ENCODE results near the gene LETM1. TPM values are rescaled to one million over a fixed set of nuclear protein-coding genes. Genes with fewer than 3 reads are reported as not detected.

LETM1 gene
- polyA plus RNA-seq, 2 donors = 25.7 to 30.7 TPM

DNA sequence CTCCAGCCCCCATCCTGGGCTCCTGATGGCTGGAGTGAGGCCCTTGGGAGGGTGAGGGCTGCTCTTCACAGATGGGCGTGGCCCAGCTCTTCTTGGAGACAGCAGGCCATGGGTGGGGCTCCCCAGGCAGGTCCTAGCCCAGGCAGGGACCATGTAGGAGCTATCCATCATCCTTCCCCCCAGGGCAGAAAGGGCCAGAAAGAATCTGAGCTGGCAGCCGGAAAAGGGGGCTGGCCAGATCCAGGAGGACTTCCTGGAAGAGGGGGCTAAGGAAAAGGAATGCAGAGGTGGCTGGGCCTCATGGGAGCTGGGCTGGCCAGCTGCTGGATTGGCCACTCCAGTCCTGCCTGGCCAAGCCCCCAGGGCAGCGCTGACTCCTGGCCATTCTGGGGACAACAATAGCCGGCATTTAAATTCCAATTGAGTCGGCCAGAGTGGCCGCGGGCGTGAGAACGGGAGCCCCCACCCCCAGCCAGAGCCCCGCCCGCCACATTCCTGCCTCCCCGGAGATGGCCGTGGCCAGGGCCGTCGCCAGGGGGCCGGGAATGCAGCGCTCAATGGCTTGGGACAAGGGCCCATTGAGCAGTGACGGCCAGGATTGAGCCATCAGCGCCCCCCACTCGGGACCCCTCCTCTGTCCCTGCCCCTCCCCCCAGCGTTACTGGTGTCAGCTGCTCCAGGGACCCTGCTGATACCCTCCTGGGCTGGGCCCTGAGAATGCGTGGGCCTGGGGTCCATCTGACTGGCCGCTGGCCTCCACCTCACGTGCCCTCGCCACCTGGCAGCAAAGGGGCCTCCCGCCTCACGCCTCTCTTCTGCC is 77.9 kb downstream of the LETM1 start:
- Histone ChIP-seq H3K4me3 (ENCODE audit: low read depth in 1 of 2, low read length in 2 of 2) (no peak overlapping the region), H3K36me3 (ENCODE audit: control insufficient read depth in 2 of 2, insufficient read depth in 2 of 2, low read length in 1 of 2) (no peaks in the 10 kb centered on the region), H3K4me1 (ENCODE audit: control insufficient read depth in 2 of 2, insufficient read depth in 2 of 2, low read length in 1 of 2) (peaks cover 9 to 58% of the 10 kb centered on the region in 2 donors), H3K9me3 (ENCODE audit: control insufficient read depth in 2 of 2, insufficient read depth in 1 of 2, low read depth in 1 of 2, low read length in 1 of 2) (no peaks in the 10 kb centered on the region), H3K27ac (ENCODE audit: low read depth in 2 of 2, low read length in 1 of 2) (no peak overlapping the region), H3K27me3 (ENCODE audit: control insufficient read depth in 1 of 2, insufficient read depth in 2 of 2, low read length in 2 of 2) (no peaks in the 10 kb centered on the region)
- WGBS, 2 donors = 36 to 51% methylated on average over 27 of the region's 27 CpGs

DNA sequence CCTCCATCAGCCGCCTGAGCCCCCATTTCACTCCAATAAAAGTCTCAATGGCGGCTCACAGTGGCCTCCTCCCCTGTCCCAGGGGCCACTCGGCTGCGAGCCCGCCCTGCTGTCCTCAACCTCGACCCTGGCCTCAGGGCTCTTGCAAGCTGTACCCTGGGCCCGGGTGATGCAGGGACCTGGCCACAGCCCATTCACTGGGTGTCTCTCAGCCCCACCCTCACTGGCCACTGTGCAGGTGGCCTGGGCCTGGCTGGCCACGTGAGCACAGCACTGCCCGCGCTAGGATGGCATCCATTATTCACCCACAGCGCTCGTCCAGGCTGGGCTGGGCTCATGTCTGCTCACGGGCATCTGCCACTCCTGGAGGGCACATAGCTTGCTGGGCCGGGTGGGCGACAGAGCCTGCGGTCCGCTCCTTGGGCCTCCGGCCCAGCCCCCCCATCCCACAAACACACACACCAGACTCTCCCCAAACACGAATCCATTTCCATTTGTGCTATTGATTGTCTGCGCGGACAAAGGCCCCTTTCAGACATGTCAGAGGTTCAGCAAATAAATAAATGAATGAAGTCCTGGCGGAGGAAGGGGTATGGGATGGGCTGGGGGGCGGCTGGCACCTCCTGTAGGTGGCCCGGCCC is 79.3 kb downstream of the LETM1 start:
- WGBS, 2 donors = 77 to 79% methylated on average over 24 of the region's 24 CpGs
- H3K27me3 ChIP-seq (ENCODE audit: control insufficient read depth in 1 of 2, insufficient read depth in 2 of 2, low read length in 2 of 2) = no peaks in the 10 kb centered on the region
- no peak overlapping the region for H3K4me3 ChIP-seq (ENCODE audit: low read depth in 1 of 2, low read length in 2 of 2)
- H3K27ac ChIP-seq (ENCODE audit: low read depth in 2 of 2, low read length in 1 of 2) = no peak overlapping the region
- H3K9me3 ChIP-seq (ENCODE audit: control insufficient read depth in 2 of 2, insufficient read depth in 1 of 2, low read depth in 1 of 2, low read length in 1 of 2) = no peaks in the 10 kb centered on the region
- H3K36me3 ChIP-seq (ENCODE audit: control insufficient read depth in 2 of 2, insufficient read depth in 2 of 2, low read length in 1 of 2) = no peaks in the 10 kb centered on the region
- peaks cover 13 to 57% of the 10 kb centered on the region in 2 donors for H3K4me1 ChIP-seq (ENCODE audit: control insufficient read depth in 2 of 2, insufficient read depth in 2 of 2, low read length in 1 of 2)

DNA sequence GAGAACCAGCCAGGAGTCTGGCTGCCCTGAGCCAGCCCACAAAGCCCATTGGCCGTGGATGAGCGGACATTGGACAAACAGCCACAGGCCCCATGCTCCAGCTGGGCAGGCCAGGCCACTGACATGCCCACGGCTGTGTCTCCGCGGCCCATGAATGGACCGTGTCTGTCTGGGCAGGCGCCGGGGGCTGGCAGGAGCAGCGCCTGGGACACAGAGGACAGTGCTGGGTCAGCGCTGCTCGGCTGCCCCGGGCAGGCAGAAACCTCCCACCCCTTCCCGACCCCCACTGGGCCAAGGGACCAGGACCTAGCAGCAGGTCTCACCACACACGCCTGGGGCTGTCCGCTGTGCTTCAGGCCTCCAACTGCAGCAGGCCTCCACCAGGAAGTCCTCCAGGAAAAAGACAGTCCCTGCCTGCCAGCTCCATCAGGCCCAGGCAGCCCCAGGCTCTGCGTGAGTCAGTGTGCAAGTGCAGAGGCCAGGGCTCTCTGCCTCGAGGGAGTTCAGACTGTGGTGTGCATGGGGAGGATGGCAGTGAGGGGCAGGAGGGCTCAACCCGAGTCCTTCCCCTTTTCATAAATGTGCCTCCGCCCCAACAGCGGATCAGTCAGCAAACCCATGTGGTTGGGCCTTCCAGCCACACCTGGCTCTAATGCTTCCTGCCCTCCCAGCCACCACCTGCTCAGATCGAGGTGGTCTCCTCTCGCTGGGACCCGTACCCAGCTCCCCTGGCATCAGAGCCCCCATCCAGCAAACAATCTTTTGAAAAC is 80.0 kb downstream of the LETM1 start:
- Histone ChIP-seq H3K36me3 (ENCODE audit: control insufficient read depth in 2 of 2, insufficient read depth in 2 of 2, low read length in 1 of 2) (no peaks in the 10 kb centered on the region), H3K27ac (ENCODE audit: low read depth in 2 of 2, low read length in 1 of 2) (no peak overlapping the region), H3K4me3 (ENCODE audit: low read depth in 1 of 2, low read length in 2 of 2) (no peak overlapping the region), H3K9me3 (ENCODE audit: control insufficient read depth in 2 of 2, insufficient read depth in 1 of 2, low read depth in 1 of 2, low read length in 1 of 2) (no peaks in the 10 kb centered on the region), H3K4me1 (ENCODE audit: control insufficient read depth in 2 of 2, insufficient read depth in 2 of 2, low read length in 1 of 2) (peaks cover 17 to 64% of the 10 kb centered on the region in 2 donors), H3K27me3 (ENCODE audit: control insufficient read depth in 1 of 2, insufficient read depth in 2 of 2, low read length in 2 of 2) (no peaks in the 10 kb centered on the region)
- 58 to 71% methylated on average over 23 of the region's 23 CpGs for WGBS, 2 donors

DNA sequence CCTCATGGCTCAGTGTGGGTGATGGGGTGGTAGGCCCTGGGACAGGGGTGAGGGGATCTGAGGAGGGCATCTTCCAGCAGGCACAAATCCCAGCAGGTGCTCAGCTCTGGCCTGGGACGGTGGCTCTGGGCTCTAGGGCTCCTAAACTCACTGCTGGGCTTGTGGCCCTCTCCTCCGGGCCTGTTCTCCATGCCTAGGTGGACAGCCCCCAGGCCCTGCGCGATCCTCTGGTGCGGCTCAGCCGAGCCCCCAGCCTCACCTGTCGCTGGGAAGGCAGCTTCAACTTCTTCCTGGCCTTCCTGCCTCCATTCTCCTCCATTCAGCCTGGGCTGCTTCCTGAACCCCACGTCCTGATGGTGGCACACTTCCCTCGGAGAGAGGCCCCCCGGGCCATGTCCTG is 82.2 kb downstream of the LETM1 start:
- WGBS, 2 donors = 70 to 72% methylated on average over 10 of the region's 10 CpGs
- no peaks in the 10 kb centered on the region for H3K9me3 ChIP-seq (ENCODE audit: control insufficient read depth in 2 of 2, insufficient read depth in 1 of 2, low read depth in 1 of 2, low read length in 1 of 2)
- H3K27me3 ChIP-seq (ENCODE audit: control insufficient read depth in 1 of 2, insufficient read depth in 2 of 2, low read length in 2 of 2) = no peaks in the 10 kb centered on the region
- no peaks in the 10 kb centered on the region for H3K36me3 ChIP-seq (ENCODE audit: control insufficient read depth in 2 of 2, insufficient read depth in 2 of 2, low read length in 1 of 2)
- H3K27ac ChIP-seq (ENCODE audit: low read depth in 2 of 2, low read length in 1 of 2) = no peak overlapping the region
- H3K4me3 ChIP-seq (ENCODE audit: low read depth in 1 of 2, low read length in 2 of 2) = no peak overlapping the region
- peaks cover 22 to 67% of the 10 kb centered on the region in 2 donors for H3K4me1 ChIP-seq (ENCODE audit: control insufficient read depth in 2 of 2, insufficient read depth in 2 of 2, low read length in 1 of 2)

DNA sequence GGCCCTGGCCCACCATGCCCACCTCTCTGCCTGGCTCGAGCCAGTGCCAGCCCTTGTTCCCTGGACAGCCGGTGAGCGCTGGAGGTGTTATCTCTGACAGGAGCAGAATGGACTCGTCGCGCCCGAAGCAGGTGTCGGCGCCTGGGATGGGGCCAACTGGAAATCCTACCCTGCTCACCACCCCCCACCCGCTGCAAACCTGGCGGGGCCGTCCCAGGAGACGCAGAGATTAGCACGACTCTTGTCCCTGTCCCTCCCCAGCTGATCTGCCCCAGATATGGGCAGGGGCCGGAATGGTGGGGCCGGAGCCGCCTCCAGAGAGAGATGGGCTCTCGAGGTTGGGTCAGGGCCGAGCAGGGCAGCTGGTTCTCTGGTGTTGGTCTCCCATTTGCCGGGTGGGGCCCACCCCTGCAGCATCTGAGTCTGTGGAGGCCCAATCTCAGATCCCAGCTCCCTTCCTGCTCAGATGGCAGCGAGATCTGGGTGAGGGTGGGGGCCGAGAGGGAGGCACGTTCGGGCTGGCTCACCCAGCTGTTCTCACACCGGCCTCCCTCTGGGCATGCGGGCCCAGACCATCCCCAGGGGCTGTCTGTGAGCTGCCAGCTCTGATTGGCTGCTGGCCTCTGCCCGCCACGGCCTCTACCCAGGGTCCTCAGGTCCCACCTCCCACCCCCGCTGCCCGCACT is 83.0 kb downstream of the LETM1 start:
- no peaks in the 10 kb centered on the region for H3K27me3 ChIP-seq (ENCODE audit: control insufficient read depth in 1 of 2, insufficient read depth in 2 of 2, low read length in 2 of 2)
- H3K4me3 ChIP-seq (ENCODE audit: low read depth in 1 of 2, low read length in 2 of 2) = no peak overlapping the region
- H3K27ac ChIP-seq (ENCODE audit: low read depth in 2 of 2, low read length in 1 of 2) = no peak overlapping the region
- no peaks in the 10 kb centered on the region for H3K36me3 ChIP-seq (ENCODE audit: control insufficient read depth in 2 of 2, insufficient read depth in 2 of 2, low read length in 1 of 2)
- H3K4me1 ChIP-seq (ENCODE audit: control insufficient read depth in 2 of 2, insufficient read depth in 2 of 2, low read length in 1 of 2) = peaks cover 18 to 68% of the 10 kb centered on the region in 2 donors
- H3K9me3 ChIP-seq (ENCODE audit: control insufficient read depth in 2 of 2, insufficient read depth in 1 of 2, low read depth in 1 of 2, low read length in 1 of 2) = no peaks in the 10 kb centered on the region
- 48 to 53% methylated on average over 30 of the region's 30 CpGs for WGBS, 2 donors

DNA sequence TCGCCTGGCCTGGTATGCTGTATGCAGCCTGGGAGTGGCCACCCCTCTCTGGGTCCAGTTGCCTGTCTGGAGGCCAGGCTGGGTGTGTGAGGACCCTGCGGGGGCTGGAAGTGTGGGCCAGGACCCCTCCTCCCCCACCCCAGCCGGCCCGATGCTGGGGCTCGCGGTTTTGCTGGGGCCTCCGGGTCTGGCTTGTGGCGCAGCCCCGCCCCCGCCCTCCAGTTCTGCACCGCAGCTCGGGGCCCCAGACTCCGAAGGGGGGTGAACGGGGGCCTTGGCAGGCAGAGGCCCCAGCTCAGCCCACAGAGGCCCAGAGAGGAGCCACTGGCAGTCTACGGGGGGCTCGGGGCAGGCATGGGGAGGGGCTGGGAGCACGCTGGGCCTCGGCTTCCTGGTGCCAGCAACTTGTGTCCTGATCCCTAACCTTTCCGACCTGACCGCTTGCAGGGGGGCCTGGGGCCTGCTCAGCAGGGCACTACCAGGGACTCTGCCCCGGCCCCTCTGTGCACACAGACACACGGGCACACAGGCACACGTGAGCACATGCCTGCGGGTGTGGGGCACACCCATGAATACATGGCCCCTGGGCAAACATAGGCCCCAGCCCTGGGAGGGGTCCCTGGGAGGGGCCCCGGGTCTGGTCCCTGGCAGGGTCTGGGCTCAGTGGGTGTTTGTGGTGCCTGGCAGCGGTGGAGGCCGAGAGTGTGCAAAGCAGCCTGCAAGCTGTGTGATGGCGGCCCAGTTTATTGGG is 84.2 kb downstream of the LETM1 start:
- peaks cover 16 to 58% of the 10 kb centered on the region in 2 donors for H3K4me1 ChIP-seq (ENCODE audit: control insufficient read depth in 2 of 2, insufficient read depth in 2 of 2, low read length in 1 of 2)
- 37 to 55% methylated on average over 23 to 28 of the region's 28 CpGs for WGBS, 2 donors

DNA sequence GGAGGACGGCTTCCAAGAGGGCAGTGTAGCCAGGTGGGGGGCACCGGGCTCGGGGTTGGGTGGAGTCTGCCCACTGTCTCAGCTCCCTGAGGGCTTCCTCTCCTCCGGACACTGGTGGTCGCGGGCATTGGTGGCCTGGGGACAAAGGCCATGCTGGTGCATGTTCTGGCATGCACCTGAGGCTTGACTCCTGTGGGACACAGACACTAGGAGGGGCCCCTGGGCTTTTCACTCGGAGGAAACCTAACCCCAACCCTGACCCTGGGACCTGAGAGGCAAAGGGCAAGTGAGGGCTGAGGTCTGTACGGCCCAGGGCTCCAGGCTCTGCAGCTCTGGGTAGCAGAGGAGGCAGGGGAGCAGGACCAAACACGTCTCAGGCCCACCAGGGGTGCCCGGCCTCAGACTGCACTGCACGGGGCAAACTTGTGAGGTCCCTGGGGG is 85.1 kb downstream of the LETM1 start:
- H3K4me3 ChIP-seq (ENCODE audit: low read depth in 1 of 2, low read length in 2 of 2) = no peak overlapping the region
- no peaks in the 10 kb centered on the region for H3K36me3 ChIP-seq (ENCODE audit: control insufficient read depth in 2 of 2, insufficient read depth in 2 of 2, low read length in 1 of 2)
- WGBS, 2 donors = 66 to 71% methylated on average over 8 to 11 of the region's 11 CpGs
- peaks cover 20 to 58% of the 10 kb centered on the region in 2 donors for H3K4me1 ChIP-seq (ENCODE audit: control insufficient read depth in 2 of 2, insufficient read depth in 2 of 2, low read length in 1 of 2)
- no peak overlapping the region for H3K27ac ChIP-seq (ENCODE audit: low read depth in 2 of 2, low read length in 1 of 2)
- no peaks in the 10 kb centered on the region for H3K9me3 ChIP-seq (ENCODE audit: control insufficient read depth in 2 of 2, insufficient read depth in 1 of 2, low read depth in 1 of 2, low read length in 1 of 2)
- H3K27me3 ChIP-seq (ENCODE audit: control insufficient read depth in 1 of 2, insufficient read depth in 2 of 2, low read length in 2 of 2) = no peaks in the 10 kb centered on the region

More for the DNA sequence above, 84.2 kb downstream of the LETM1 start:
- no peaks in the 10 kb centered on the region for H3K9me3 ChIP-seq (ENCODE audit: control insufficient read depth in 2 of 2, insufficient read depth in 1 of 2, low read depth in 1 of 2, low read length in 1 of 2)
- H3K36me3 ChIP-seq (ENCODE audit: control insufficient read depth in 2 of 2, insufficient read depth in 2 of 2, low read length in 1 of 2) = no peaks in the 10 kb centered on the region
- no peak overlapping the region for H3K27ac ChIP-seq (ENCODE audit: low read depth in 2 of 2, low read length in 1 of 2)
- H3K27me3 ChIP-seq (ENCODE audit: control insufficient read depth in 1 of 2, insufficient read depth in 2 of 2, low read length in 2 of 2) = no peaks in the 10 kb centered on the region
- no peak overlapping the region for H3K4me3 ChIP-seq (ENCODE audit: low read depth in 1 of 2, low read length in 2 of 2)

DNA sequence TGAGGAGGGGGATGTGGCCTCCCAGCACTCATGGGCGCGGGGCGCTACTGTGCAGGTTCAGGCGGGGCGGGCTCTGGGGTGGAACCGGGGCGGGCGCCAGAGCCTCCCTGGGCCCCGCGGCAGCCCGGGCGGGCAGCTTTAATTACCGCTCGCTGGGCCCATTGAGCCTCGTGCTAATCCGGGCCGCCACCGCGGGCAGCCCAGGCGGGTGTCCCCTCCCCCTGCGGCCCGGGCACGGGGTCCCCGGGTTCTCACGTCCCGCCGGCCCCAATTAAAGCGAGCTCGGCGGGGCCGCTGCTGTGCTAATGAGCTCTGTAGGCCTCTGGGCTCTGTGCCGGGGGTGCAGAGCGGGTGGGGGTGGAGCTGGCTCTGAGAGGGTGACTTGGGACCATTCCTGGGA is 85.7 kb downstream of the LETM1 start:
- Histone ChIP-seq H3K27ac (ENCODE audit: low read depth in 2 of 2, low read length in 1 of 2) (no peak overlapping the region), H3K36me3 (ENCODE audit: control insufficient read depth in 2 of 2, insufficient read depth in 2 of 2, low read length in 1 of 2) (no peaks in the 10 kb centered on the region), H3K4me3 (ENCODE audit: low read depth in 1 of 2, low read length in 2 of 2) (no peak overlapping the region), H3K27me3 (ENCODE audit: control insufficient read depth in 1 of 2, insufficient read depth in 2 of 2, low read length in 2 of 2) (no peaks in the 10 kb centered on the region), H3K9me3 (ENCODE audit: control insufficient read depth in 2 of 2, insufficient read depth in 1 of 2, low read depth in 1 of 2, low read length in 1 of 2) (no peaks in the 10 kb centered on the region), H3K4me1 (ENCODE audit: control insufficient read depth in 2 of 2, insufficient read depth in 2 of 2, low read length in 1 of 2) (peaks cover 24 to 57% of the 10 kb centered on the region in 2 donors)
- 32 to 35% methylated on average over 31 to 33 of the region's 33 CpGs for WGBS, 2 donors

All from esophagus (tissue), 2 donors.